Cardiac muscle cell (in vitro differentiated cells and primary cell): Measurements from ENCODE around the gene HTR1E. TPM values are rescaled to one million over a fixed set of nuclear protein-coding genes. Genes with fewer than 3 reads are reported as not detected.

Experiments
- DNase-seq, 2 donors: peaks; one replicate each; pipeline versions ENCODE4 v3.0.0 to v3.0.0-alpha.2; 2010 to 2017; ENCODE audit warnings: low read depth in 1 of 2, low spot score in 1 of 2
- H3K27ac ChIP-seq: fragments of 200-600 bp; sonication (generic); 2 replicates; pipeline ENCODE4 v1.5.1; 2016
- H3K27me3 ChIP-seq: fragments of 200-600 bp; sonication (generic); 2 replicates; pipeline ENCODE4 v1.6.0; 2016; ENCODE audit warnings: control low read depth
- H3K36me3 ChIP-seq: fragments of 200-600 bp; sonication (generic); 2 replicates; pipeline ENCODE4 v1.5.1; 2016; ENCODE audit warnings: control low read depth
- H3K4me1 ChIP-seq: fragments of 200-600 bp; sonication (generic); 2 replicates; pipeline ENCODE4 v1.8.1; 2017; ENCODE audit warnings: low read depth, mild to moderate bottlenecking, mixed run types
- H3K4me3 ChIP-seq: fragments of 200-600 bp; sonication (generic); 2 replicates; pipeline ENCODE4 v1.5.1; 2016; ENCODE audit warnings: mild to moderate bottlenecking
- H3K9me3 ChIP-seq: fragments of 200-600 bp; sonication (generic); 2 replicates; pipeline ENCODE4 v1.5.1; 2017; ENCODE audit warnings: low read depth, mild to moderate bottlenecking, control low read depth
- polyA plus RNA-seq: library from polyadenylated mRNA; unstranded; fragments of >200 nt; fragmentation: Nextera tagmentation; extraction: Ambion mirVana; gene quantifications from 2 replicates; pipeline ENCODE4 v1.2.1, GENCODE V29; 2016
- total RNA-seq: library from RNA; depleted of rRNA; stranded (reverse); fragments of >200 nt; gene quantifications from 2 replicates; pipeline ENCODE4 v1.2.3, GENCODE V29; 2016
- TF ChIP-seq, protein P1 (sequence below): IDR thresholded peaks from 2 replicates; pipeline ENCODE4 v1.5.1; 2012; ENCODE audit warnings: low read depth, mild to moderate bottlenecking, low read length

HTR1E gene
- total and polyA plus RNA-seq, 2 experiments from 2014 or later: 0.76 TPM; not detected in 1

DNA sequence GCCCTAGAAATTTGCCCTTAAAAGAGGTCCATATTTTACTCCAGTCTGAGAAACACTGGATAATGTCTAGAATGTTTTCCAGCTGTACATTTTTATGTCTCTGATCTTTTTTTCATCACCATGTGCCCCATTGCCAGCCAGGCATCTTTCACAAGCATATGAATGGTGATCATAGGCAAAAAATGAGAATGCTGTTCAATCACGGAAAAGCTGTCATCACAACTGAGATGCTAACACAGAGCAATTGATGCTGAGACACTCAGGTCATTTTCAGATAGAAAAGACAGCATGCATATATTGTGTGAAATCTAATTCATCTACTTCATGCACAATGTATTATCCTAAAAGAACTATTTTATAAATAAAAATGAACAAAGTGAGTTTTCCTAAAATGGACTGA lies 116.0 kb downstream of the HTR1E start:
- H3K4me1 ChIP-seq: no peaks in the 10 kb centered on the region
- no peaks in the 10 kb centered on the region for H3K36me3 ChIP-seq
- no peak for DNase-seq
- no peak overlapping the region for H3K4me3 ChIP-seq
- no peaks in the 10 kb centered on the region for H3K9me3 ChIP-seq
- H3K27ac ChIP-seq: no peak overlapping the region
- H3K27me3 ChIP-seq: no peaks in the 10 kb centered on the region
- TF ChIP-seq, protein P1, sequence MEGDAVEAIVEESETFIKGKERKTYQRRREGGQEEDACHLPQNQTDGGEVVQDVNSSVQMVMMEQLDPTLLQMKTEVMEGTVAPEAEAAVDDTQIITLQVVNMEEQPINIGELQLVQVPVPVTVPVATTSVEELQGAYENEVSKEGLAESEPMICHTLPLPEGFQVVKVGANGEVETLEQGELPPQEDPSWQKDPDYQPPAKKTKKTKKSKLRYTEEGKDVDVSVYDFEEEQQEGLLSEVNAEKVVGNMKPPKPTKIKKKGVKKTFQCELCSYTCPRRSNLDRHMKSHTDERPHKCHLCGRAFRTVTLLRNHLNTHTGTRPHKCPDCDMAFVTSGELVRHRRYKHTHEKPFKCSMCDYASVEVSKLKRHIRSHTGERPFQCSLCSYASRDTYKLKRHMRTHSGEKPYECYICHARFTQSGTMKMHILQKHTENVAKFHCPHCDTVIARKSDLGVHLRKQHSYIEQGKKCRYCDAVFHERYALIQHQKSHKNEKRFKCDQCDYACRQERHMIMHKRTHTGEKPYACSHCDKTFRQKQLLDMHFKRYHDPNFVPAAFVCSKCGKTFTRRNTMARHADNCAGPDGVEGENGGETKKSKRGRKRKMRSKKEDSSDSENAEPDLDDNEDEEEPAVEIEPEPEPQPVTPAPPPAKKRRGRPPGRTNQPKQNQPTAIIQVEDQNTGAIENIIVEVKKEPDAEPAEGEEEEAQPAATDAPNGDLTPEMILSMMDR: no peak

GRCh38 chr6:87054143-87054833 lies 117.0 kb downstream of the HTR1E start:
- H3K4me3 ChIP-seq: no peak overlapping the region
- TF ChIP-seq, protein P1: no peak
- H3K27ac ChIP-seq: no peak overlapping the region

DNA sequence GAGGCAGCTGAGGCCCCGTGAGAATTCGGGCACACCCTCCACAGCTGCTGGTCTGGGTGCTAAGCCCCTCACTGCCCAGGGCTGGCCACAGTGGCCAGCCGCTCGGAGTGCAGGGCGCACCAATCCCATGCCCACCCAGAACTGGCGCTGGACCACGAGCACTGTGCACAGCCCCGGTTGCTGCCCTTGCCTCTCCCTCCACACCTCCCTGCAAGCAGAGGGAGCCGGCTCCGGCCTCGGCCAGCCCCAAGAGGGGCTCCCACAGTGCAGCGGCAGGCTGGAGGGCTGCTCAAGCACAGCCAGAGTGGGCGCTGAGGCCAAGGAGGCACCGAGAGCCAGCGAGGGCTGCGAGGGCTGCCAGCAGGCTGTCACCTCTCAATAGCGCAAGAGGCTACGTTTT lies 122.6 kb downstream of the HTR1E start:
- DNase-seq: no peak

More at GRCh38 chr6:87054143-87054833, 117.0 kb downstream of the HTR1E start:
- no peaks in the 10 kb centered on the region for H3K36me3 ChIP-seq
- no peaks in the 10 kb centered on the region for H3K4me1 ChIP-seq
- no peak for DNase-seq
- H3K9me3 ChIP-seq: no peaks in the 10 kb centered on the region
- no peaks in the 10 kb centered on the region for H3K27me3 ChIP-seq

DNA sequence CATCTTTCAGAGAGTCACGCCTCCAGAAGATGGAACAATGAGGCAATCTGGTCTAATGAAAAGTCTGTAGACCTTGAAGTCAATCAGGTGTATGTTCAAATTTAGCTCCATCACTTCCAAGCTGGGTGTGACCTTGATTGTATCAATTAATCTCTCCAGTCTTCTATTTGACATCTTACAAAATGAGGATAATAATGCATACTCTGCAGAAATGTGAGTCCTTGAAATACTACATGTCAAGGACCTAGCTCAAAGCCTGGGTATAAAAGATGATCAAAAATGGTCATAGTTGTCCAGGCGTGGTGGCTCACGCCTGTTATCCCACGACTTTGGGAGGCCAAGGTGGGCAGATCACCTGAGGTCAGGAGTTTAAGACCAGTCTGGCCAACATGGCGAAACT lies 127.8 kb downstream of the HTR1E start:
- Histone ChIP-seq H3K27ac (no peak overlapping the region), H3K4me1 (no peaks in the 10 kb centered on the region), H3K4me3 (no peak overlapping the region), H3K27me3 (no peaks in the 10 kb centered on the region), H3K36me3 (no peaks in the 10 kb centered on the region), H3K9me3 (no peaks in the 10 kb centered on the region)
- DNase-seq: no peak
- TF ChIP-seq, protein P1: no peak

More for the DNA sequence above, 122.6 kb downstream of the HTR1E start:
- Histone ChIP-seq H3K27ac (no peak overlapping the region), H3K4me1 (no peaks in the 10 kb centered on the region), H3K9me3 (no peaks in the 10 kb centered on the region), H3K4me3 (no peak overlapping the region), H3K36me3 (no peaks in the 10 kb centered on the region), H3K27me3 (no peaks in the 10 kb centered on the region)
- TF ChIP-seq, protein P1: no peak

Other genes starting within 250 kb of the HTR1E start
- gene CGA, start 157.6 kb downstream of the HTR1E start, total RNA-seq: 0.53 TPM in 1 of 2 replicates, not detected in the other
- 0.51 and 1.2 TPM in 2 replicates for gene CGA, start 157.6 kb downstream of the HTR1E start, polyA plus RNA-seq
- 43.3 and 48.7 TPM in 2 replicates for gene ZNF292, start 218.0 kb downstream of the HTR1E start, total RNA-seq
- 50.4 and 60.1 TPM in 2 replicates for gene ZNF292, start 218.0 kb downstream of the HTR1E start, polyA plus RNA-seq